ENCODE results near the gene POMT1. TPM values are rescaled to one million over a fixed set of nuclear protein-coding genes. Genes with fewer than 3 reads are reported as not detected.

POMT1 gene
- total RNA-seq, 1 experiment from 2014 or later = 39.6 TPM

GRCh38 chr9:131485728-131486422 lies 16.8 kb upstream of the POMT1 start:
- Histone ChIP-seq H3K4me1 (ENCODE audit: insufficient read depth, low read length, poor library complexity, severe bottlenecking) (no peaks in the 10 kb centered on the region), H3K4me3 (ENCODE audit: low read depth, low read length, poor library complexity, severe bottlenecking) (no peak overlapping the region), H3K27ac (ENCODE audit: low read depth, low read length, poor library complexity, severe bottlenecking) (no peak overlapping the region), H3K9me3 (ENCODE audit: low read depth, low read length, poor library complexity, severe bottlenecking) (no peaks in the 10 kb centered on the region), H3K27me3 (replicated peaks; ENCODE audit: insufficient read depth, low read depth, low read length, poor library complexity) (no peaks in the 10 kb centered on the region), H3K36me3 (ENCODE audit: insufficient read depth, low read length, poor library complexity, severe bottlenecking) (peaks cover 97% of the 10 kb centered on the region)
- intact Hi-C loops (cut with micrococcal nuclease; ENCODE audit: unreplicated experiment) = no loop called here
- no peak for DNase-seq (ENCODE audit: low spot score)
- no TSS peak for BruUV-seq (replicated peaks)
- CTCF ChIA-PET = no interaction called here
- POLR2A ChIA-PET (ENCODE audit: low non-redundant PET) = no interaction called here
- TF ChIP-seq, protein P1, sequence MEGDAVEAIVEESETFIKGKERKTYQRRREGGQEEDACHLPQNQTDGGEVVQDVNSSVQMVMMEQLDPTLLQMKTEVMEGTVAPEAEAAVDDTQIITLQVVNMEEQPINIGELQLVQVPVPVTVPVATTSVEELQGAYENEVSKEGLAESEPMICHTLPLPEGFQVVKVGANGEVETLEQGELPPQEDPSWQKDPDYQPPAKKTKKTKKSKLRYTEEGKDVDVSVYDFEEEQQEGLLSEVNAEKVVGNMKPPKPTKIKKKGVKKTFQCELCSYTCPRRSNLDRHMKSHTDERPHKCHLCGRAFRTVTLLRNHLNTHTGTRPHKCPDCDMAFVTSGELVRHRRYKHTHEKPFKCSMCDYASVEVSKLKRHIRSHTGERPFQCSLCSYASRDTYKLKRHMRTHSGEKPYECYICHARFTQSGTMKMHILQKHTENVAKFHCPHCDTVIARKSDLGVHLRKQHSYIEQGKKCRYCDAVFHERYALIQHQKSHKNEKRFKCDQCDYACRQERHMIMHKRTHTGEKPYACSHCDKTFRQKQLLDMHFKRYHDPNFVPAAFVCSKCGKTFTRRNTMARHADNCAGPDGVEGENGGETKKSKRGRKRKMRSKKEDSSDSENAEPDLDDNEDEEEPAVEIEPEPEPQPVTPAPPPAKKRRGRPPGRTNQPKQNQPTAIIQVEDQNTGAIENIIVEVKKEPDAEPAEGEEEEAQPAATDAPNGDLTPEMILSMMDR (conservative IDR thresholded peaks at IDR 0.05; ENCODE audit: low read depth, low read length) = no peak
- no peak for TF ChIP-seq EZH2 (IDR thresholded peaks at IDR 0.05; ENCODE audit: borderline replicate concordance, low read depth, low read length, poor library complexity, severe bottlenecking)

- no peak overlapping the region for H3K27ac ChIP-seq (ENCODE audit: low read depth, low read length, poor library complexity, severe bottlenecking)
- intact Hi-C loops (cut with micrococcal nuclease; ENCODE audit: unreplicated experiment) = no loop called here
- no peaks in the 10 kb centered on the region for H3K27me3 ChIP-seq (replicated peaks; ENCODE audit: insufficient read depth, low read depth, low read length, poor library complexity)
- H3K36me3 ChIP-seq (ENCODE audit: insufficient read depth, low read length, poor library complexity, severe bottlenecking) = peaks cover 99% of the 10 kb centered on the region
- DNase-seq (ENCODE audit: low spot score) = no peak
- no peak overlapping the region for H3K4me3 ChIP-seq (ENCODE audit: low read depth, low read length, poor library complexity, severe bottlenecking)
- TF ChIP-seq EZH2 (IDR thresholded peaks at IDR 0.05; ENCODE audit: borderline replicate concordance, low read depth, low read length, poor library complexity, severe bottlenecking) = no peak
- TF ChIP-seq, protein P1 (conservative IDR thresholded peaks at IDR 0.05; ENCODE audit: low read depth, low read length) = no peak
- no peaks in the 10 kb centered on the region for H3K9me3 ChIP-seq (ENCODE audit: low read depth, low read length, poor library complexity, severe bottlenecking)
- POLR2A ChIA-PET (ENCODE audit: low non-redundant PET) = no interaction called here
- CTCF ChIA-PET = no interaction called here
- H3K4me1 ChIP-seq (ENCODE audit: insufficient read depth, low read length, poor library complexity, severe bottlenecking) = no peaks in the 10 kb centered on the region
- BruUV-seq (replicated peaks) = no TSS peak
Observed at GRCh38 chr9:131487001-131487400, 15.7 kb upstream of the POMT1 start.

DNA sequence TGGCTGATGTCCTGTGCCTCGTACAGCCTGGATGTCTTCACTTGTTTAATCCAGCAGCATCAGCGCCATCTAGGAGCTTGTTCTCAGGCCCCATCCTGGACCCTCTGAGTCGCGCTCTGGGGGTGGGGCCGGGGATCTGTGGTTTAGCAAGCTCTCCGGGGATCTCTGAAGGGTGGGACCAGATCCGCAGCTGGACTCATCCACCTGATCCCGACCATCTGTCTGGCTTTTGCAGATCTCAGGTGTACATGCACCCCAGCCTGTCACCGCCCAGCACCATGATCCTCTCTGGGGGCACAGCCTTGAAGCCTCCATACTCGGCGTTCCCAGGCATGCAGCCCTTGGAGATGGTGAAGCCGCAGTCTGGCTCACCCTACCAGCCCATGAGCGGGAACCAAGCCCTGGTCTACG lies 15.1 kb upstream of the POMT1 start:
- CTCF ChIA-PET = no interaction called here

More for the DNA sequence above, 15.1 kb upstream of the POMT1 start:
- POLR2A ChIA-PET (ENCODE audit: low non-redundant PET) = no interaction called here
- no peaks in the 10 kb centered on the region for H3K27me3 ChIP-seq (replicated peaks; ENCODE audit: insufficient read depth, low read depth, low read length, poor library complexity)
- intact Hi-C loops (cut with micrococcal nuclease; ENCODE audit: unreplicated experiment) = no loop called here
- H3K9me3 ChIP-seq (ENCODE audit: low read depth, low read length, poor library complexity, severe bottlenecking) = no peaks in the 10 kb centered on the region
- BruUV-seq (replicated peaks) = no TSS peak
- no peaks in the 10 kb centered on the region for H3K4me1 ChIP-seq (ENCODE audit: insufficient read depth, low read length, poor library complexity, severe bottlenecking)
- no peak for DNase-seq (ENCODE audit: low spot score)
- peaks cover 99% of the 10 kb centered on the region for H3K36me3 ChIP-seq (ENCODE audit: insufficient read depth, low read length, poor library complexity, severe bottlenecking)
- TF ChIP-seq, protein P1 (conservative IDR thresholded peaks at IDR 0.05; ENCODE audit: low read depth, low read length) = no peak
- no peak for TF ChIP-seq EZH2 (IDR thresholded peaks at IDR 0.05; ENCODE audit: borderline replicate concordance, low read depth, low read length, poor library complexity, severe bottlenecking)
- H3K27ac ChIP-seq (ENCODE audit: low read depth, low read length, poor library complexity, severe bottlenecking) = no peak overlapping the region
- H3K4me3 ChIP-seq (ENCODE audit: low read depth, low read length, poor library complexity, severe bottlenecking) = no peak overlapping the region

Data from A673 (cell line).